ENCODE measurements around the gene UBE4A.

The UBE4A gene

DNA sequence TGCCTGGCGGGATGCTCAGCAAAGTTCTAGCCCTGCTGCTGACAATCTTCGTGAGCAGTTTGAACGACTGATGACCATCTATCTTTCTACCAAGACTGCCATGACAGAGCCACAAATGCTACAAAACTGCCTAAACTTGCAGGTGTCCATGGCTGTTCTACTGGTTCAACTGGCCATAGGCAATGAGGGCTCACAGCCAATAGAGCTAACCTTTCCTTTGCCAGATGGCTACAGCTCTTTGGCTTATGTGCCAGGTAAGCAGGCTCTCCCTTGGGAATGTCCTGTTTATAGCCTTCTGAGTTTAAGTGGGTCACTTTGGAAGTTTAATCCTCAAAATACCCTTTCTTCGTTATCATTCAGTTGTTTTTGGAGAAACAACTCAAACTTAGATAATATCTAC, 20.1 kb downstream of the UBE4A start:
- H3K27me3 ChIP-seq (ENCODE audit: insufficient read depth, low read length, poor library complexity) = no peaks in the 10 kb centered on the region
- no peak overlapping the region for H3K4me2 ChIP-seq (ENCODE audit: insufficient read depth, low read length)
- H3K9ac ChIP-seq (ENCODE audit: low read depth, low read length) = no peak overlapping the region
- no peaks in the 10 kb centered on the region for H3K4me1 ChIP-seq (ENCODE audit: insufficient read depth, low read length)
- H4K20me1 ChIP-seq (ENCODE audit: insufficient read depth, low read length) = no peaks in the 10 kb centered on the region
- no peak overlapping the region for H3K4me3 ChIP-seq (ENCODE audit: low read depth in 1 of 2, low read length in 2 of 2)
- DNase-seq = no peak
- no peak for ATAC-seq (ENCODE audit: insufficient read depth, low read depth)
- no peaks in the 10 kb centered on the region for H3K9me3 ChIP-seq (ENCODE audit: insufficient read depth, low read length, severe bottlenecking)
- H2AFZ ChIP-seq (ENCODE audit: low read depth, low read length) = no peak overlapping the region
- no peak overlapping the region for H3K27ac ChIP-seq (ENCODE audit: low read length)
- TF ChIP-seq, protein P1, sequence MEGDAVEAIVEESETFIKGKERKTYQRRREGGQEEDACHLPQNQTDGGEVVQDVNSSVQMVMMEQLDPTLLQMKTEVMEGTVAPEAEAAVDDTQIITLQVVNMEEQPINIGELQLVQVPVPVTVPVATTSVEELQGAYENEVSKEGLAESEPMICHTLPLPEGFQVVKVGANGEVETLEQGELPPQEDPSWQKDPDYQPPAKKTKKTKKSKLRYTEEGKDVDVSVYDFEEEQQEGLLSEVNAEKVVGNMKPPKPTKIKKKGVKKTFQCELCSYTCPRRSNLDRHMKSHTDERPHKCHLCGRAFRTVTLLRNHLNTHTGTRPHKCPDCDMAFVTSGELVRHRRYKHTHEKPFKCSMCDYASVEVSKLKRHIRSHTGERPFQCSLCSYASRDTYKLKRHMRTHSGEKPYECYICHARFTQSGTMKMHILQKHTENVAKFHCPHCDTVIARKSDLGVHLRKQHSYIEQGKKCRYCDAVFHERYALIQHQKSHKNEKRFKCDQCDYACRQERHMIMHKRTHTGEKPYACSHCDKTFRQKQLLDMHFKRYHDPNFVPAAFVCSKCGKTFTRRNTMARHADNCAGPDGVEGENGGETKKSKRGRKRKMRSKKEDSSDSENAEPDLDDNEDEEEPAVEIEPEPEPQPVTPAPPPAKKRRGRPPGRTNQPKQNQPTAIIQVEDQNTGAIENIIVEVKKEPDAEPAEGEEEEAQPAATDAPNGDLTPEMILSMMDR (IDR thresholded peaks at IDR 0.05; ENCODE audit: borderline replicate concordance, extremely low read depth, low read length, poor library complexity, severe bottlenecking) = no peak
- no peak for TF ChIP-seq EZH2 (IDR thresholded peaks at IDR 0.05; ENCODE audit: borderline replicate concordance, low read depth, low read length, severe bottlenecking)
- H3K36me3 ChIP-seq (ENCODE audit: insufficient read depth, low read length) = peaks cover 86% of the 10 kb centered on the region
- no peaks in the 10 kb centered on the region for H3K79me2 ChIP-seq (ENCODE audit: insufficient read depth, low read length)

DNA sequence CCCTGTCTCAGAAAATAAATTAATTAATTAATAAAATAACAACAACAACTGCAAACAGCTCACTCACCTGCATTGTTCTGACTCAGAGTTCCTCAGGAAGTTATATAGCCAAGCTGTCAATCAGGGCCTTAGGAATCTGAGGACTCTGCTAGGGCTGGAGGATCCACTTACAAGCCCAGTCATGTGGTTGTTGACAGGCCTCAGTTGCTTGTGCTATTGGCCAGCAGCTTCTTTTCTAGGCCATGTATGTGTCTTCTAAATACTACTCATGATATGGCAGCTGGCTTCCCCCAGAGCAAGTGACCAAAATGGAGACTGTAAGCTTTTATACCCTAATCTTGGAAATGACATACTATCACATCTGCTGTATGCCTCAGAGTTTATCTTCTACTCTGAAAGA, 21.2 kb downstream of the UBE4A start:
- H3K27ac ChIP-seq (ENCODE audit: low read length) = no peak overlapping the region
- no peaks in the 10 kb centered on the region for H3K9me3 ChIP-seq (ENCODE audit: insufficient read depth, low read length, severe bottlenecking)
- no peaks in the 10 kb centered on the region for H3K79me2 ChIP-seq (ENCODE audit: insufficient read depth, low read length)
- no peaks in the 10 kb centered on the region for H3K27me3 ChIP-seq (ENCODE audit: insufficient read depth, low read length, poor library complexity)
- ATAC-seq (ENCODE audit: insufficient read depth, low read depth) (no peak), DNase-seq (no peak)
- no peak overlapping the region for H3K4me2 ChIP-seq (ENCODE audit: insufficient read depth, low read length)
- no peak overlapping the region for H3K4me3 ChIP-seq (ENCODE audit: low read depth in 1 of 2, low read length in 2 of 2)
- no peaks in the 10 kb centered on the region for H3K4me1 ChIP-seq (ENCODE audit: insufficient read depth, low read length)
- no peak overlapping the region for H2AFZ ChIP-seq (ENCODE audit: low read depth, low read length)
- no peak overlapping the region for H3K9ac ChIP-seq (ENCODE audit: low read depth, low read length)
- no peaks in the 10 kb centered on the region for H4K20me1 ChIP-seq (ENCODE audit: insufficient read depth, low read length)
- peaks cover 88% of the 10 kb centered on the region for H3K36me3 ChIP-seq (ENCODE audit: insufficient read depth, low read length)
- TF ChIP-seq, protein P1 (IDR thresholded peaks at IDR 0.05; ENCODE audit: borderline replicate concordance, extremely low read depth, low read length, poor library complexity, severe bottlenecking) = no peak
- TF ChIP-seq EZH2 (IDR thresholded peaks at IDR 0.05; ENCODE audit: borderline replicate concordance, low read depth, low read length, severe bottlenecking) = no peak

DNA sequence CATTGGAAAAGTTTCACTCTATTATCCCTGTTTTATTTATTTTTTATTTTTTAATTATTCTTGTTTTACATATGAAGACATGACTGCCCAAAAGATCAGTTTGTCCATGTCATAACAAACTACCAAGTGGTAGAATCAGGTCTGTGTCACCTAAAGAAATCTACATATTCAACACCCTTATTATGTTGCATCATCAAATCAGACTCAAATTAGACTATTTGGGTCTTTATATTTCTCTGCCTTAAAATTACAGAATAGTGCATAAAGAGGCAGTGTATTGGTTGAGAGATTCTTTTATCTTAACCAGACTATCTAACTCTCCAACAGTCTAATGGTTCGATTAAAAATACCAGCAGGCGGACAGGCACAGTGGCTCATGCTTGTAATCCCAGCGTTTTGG, 23.6 kb downstream of the UBE4A start:
- Histone ChIP-seq H3K9ac (ENCODE audit: low read depth, low read length) (no peak overlapping the region), H4K20me1 (ENCODE audit: insufficient read depth, low read length) (no peaks in the 10 kb centered on the region), H3K27me3 (ENCODE audit: insufficient read depth, low read length, poor library complexity) (no peaks in the 10 kb centered on the region), H3K79me2 (ENCODE audit: insufficient read depth, low read length) (no peaks in the 10 kb centered on the region), H3K9me3 (ENCODE audit: insufficient read depth, low read length, severe bottlenecking) (no peaks in the 10 kb centered on the region), H3K36me3 (ENCODE audit: insufficient read depth, low read length) (peaks cover 97% of the 10 kb centered on the region), H3K4me2 (ENCODE audit: insufficient read depth, low read length) (no peak overlapping the region), H3K4me3 (ENCODE audit: low read depth in 1 of 2, low read length in 2 of 2) (no peak overlapping the region), H2AFZ (ENCODE audit: low read depth, low read length) (no peak overlapping the region), H3K27ac (ENCODE audit: low read length) (no peak overlapping the region), H3K4me1 (ENCODE audit: insufficient read depth, low read length) (no peaks in the 10 kb centered on the region)
- DNase-seq (no peak), ATAC-seq (ENCODE audit: insufficient read depth, low read depth) (no peak)
- TF ChIP-seq, protein P1 (IDR thresholded peaks at IDR 0.05; ENCODE audit: borderline replicate concordance, extremely low read depth, low read length, poor library complexity, severe bottlenecking) = no peak
- TF ChIP-seq EZH2 (IDR thresholded peaks at IDR 0.05; ENCODE audit: borderline replicate concordance, low read depth, low read length, severe bottlenecking) = no peak

DNA sequence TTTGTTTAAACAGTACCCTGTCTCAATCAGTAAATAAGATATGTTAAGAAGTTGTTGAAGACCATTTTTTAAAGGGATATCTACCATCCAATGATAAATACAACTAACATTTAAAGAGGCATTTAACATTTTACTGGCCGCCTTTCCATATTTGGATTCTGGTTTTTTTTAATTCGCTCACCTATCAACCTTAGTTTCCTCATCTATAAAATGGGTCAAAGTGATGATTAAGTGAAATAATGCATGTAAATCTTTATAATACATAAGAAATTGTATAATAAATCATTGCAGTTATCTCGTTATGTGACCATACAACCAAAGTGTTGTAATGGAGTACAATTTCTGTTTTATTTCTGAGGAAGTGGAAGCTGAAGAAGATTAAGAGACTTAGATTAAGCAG, 24.3 kb downstream of the UBE4A start:
- Histone ChIP-seq H3K4me3 (ENCODE audit: low read depth in 1 of 2, low read length in 2 of 2) (no peak overlapping the region), H4K20me1 (ENCODE audit: insufficient read depth, low read length) (no peaks in the 10 kb centered on the region), H3K27me3 (ENCODE audit: insufficient read depth, low read length, poor library complexity) (no peaks in the 10 kb centered on the region), H3K27ac (ENCODE audit: low read length) (no peak overlapping the region), H3K9ac (ENCODE audit: low read depth, low read length) (no peak overlapping the region), H2AFZ (ENCODE audit: low read depth, low read length) (no peak overlapping the region), H3K4me1 (ENCODE audit: insufficient read depth, low read length) (no peaks in the 10 kb centered on the region), H3K79me2 (ENCODE audit: insufficient read depth, low read length) (no peaks in the 10 kb centered on the region), H3K4me2 (ENCODE audit: insufficient read depth, low read length) (no peak overlapping the region), H3K9me3 (ENCODE audit: insufficient read depth, low read length, severe bottlenecking) (no peaks in the 10 kb centered on the region), H3K36me3 (ENCODE audit: insufficient read depth, low read length) (peaks cover 99% of the 10 kb centered on the region)
- ATAC-seq (ENCODE audit: insufficient read depth, low read depth) (no peak), DNase-seq (no peak)
- TF ChIP-seq, protein P1 (IDR thresholded peaks at IDR 0.05; ENCODE audit: borderline replicate concordance, extremely low read depth, low read length, poor library complexity, severe bottlenecking) = no peak
- TF ChIP-seq EZH2 (IDR thresholded peaks at IDR 0.05; ENCODE audit: borderline replicate concordance, low read depth, low read length, severe bottlenecking) = no peak

All from DND-41 (cell line).